HEK293 (cell line): Measurements from ENCODE around the gene ERAS.
"Not testable (repeated sequence)": the region's sequence is repeated elsewhere in the genome, so short reads cannot be mapped to it uniquely, and the experiment has no call there.

Experiments used
- CTCF ChIA-PET: fragments of 350-600 bp; formaldehyde crosslinking; extraction: SDS; loops from one replicate; lab custom pipeline; 2021; ENCODE audit warnings: antibody characterized with exemption; lab: Yijun Ruan, JAX
- POLR2A ChIA-PET: fragments of 300-600 bp; formaldehyde crosslinking; extraction: SDS; loops from one replicate; lab custom pipeline; 2020; ENCODE audit warnings: antibody characterized with exemption, inconsistent platforms; lab: Yijun Ruan, JAX
- H3K27ac ChIP-seq: fragments of 200-500 bp; sonication (Bioruptor generic); 2 replicates; pipeline ENCODE4 v1.5.1; 2014; ENCODE audit warnings: low read depth, low read length, control low read depth, inconsistent platforms; ENCODE audit errors: extremely low read depth
- H3K36me3 ChIP-seq, 2 experiments: fragments of 200-500 bp in 1 of 2; sonication (Bioruptor generic) in 1 of 2; 1 replicate in 1 of 2; 2 replicates in 1 of 2; pipeline ENCODE4 v1.5.1; 2014 to 2017; ENCODE audit warnings: inconsistent platforms in 2 of 2, low read length in 2 of 2; ENCODE audit not compliant: control insufficient read depth in 2 of 2, insufficient read depth in 1 of 2
- H3K4me1 ChIP-seq: fragments of 200-500 bp; sonication (Bioruptor generic); 2 replicates; pipeline ENCODE4 v1.5.1; 2014; ENCODE audit warnings: mild to moderate bottlenecking, low read length, inconsistent platforms; ENCODE audit not compliant: control insufficient read depth, insufficient read depth
- H3K4me3 ChIP-seq: 2 replicates; pipeline ENCODE4 v1.5.1; 2011; ENCODE audit warnings: low read depth, mild to moderate bottlenecking, control low read depth, low read length, moderate library complexity
- H3K9me3 ChIP-seq: fragments of 200-500 bp; sonication (Bioruptor generic); 2 replicates; pipeline ENCODE4 v1.5.1; 2014; ENCODE audit warnings: low read depth, low read length, inconsistent platforms; ENCODE audit not compliant: control insufficient read depth, insufficient read depth
- MEIS1 ChIP-seq: sonication (generic); formaldehyde crosslinking; IDR thresholded peaks from 2 replicates; pipeline ENCODE4 v1.8.1; 2022; ENCODE audit warnings: missing genetic modification reagents, mild to moderate bottlenecking, borderline replicate concordance
- SP7 ChIP-seq: fragments of 450-650 bp; formaldehyde crosslinking; IDR thresholded peaks from 2 replicates; pipeline ENCODE4 v1.5.1; 2016; ENCODE audit warnings: missing biosample characterization, missing genetic modification characterization
- ZNF121 ChIP-seq: fragments of 450-650 bp; formaldehyde crosslinking; IDR thresholded peaks from 2 replicates; pipeline ENCODE4 v1.5.1; 2016; ENCODE audit warnings: missing biosample characterization, missing genetic modification characterization
- ZNF449 ChIP-seq: fragments of 450-650 bp; formaldehyde crosslinking; IDR thresholded peaks from 2 replicates; pipeline ENCODE4 v1.5.1; 2017; ENCODE audit warnings: missing biosample characterization, mild to moderate bottlenecking, missing genetic modification characterization, moderate library complexity
- ZNF664 ChIP-seq: fragments of 450-650 bp; formaldehyde crosslinking; IDR thresholded peaks from 2 replicates; pipeline ENCODE4 v1.5.1; 2016; ENCODE audit warnings: missing biosample characterization, missing genetic modification characterization

The ERAS gene

GRCh38 chrX:48864210-48864609, 37.9 kb downstream of the ERAS start:
- ChIA-PET POLR2A (interaction anchor here (0.7 to 1.2 kb wide), 3 partner anchors 32 to 48 kb away, joined by 3 to 4 read pairs (median 4); partner anchors contain the start of genes PQBP1 and TIMM17B), CTCF (interaction anchor here (0.6 to 0.7 kb wide), 3 partner anchors 27 to 1951 kb away, joined by 3 to 4 read pairs (median 3); no protein-coding TSS in a partner anchor)
- Histone ChIP-seq H3K4me3 (no peak overlapping the region), H3K9me3 (no peaks in the 10 kb centered on the region), H3K4me1 (no peaks in the 10 kb centered on the region; the same call in 1 of the 2 replicates), H3K27ac (no peak overlapping the region), H3K36me3 (no peaks in the 10 kb centered on the region)
- TF ChIP-seq ZNF664 (tag by site-specific recombination) (no peak), ZNF121 (tag by site-specific recombination) (no peak), ZNF449 (tag by site-specific recombination) (no peak), SP7 (tag by site-specific recombination) (0 out of 2 replicates have a peak, but pooled peaks have one; percentile 22), MEIS1 (CRISPR knock-in tag) (peak; percentile 56; the same call in 1 of the 2 replicates)
- TF ChIP-seq, all 188 proteins: peak for 2

- H3K4me1 ChIP-seq, POLR2A ChIA-PET, H3K27ac ChIP-seq, H3K4me3 ChIP-seq, H3K36me3 ChIP-seq, H3K9me3 ChIP-seq, CTCF ChIA-PET: not testable (repeated sequence)
These were observed 45.7 kb downstream of the ERAS start for GRCh38 chrX:48872017-48872416.

- H3K27ac ChIP-seq, H3K4me3 ChIP-seq, H3K4me1 ChIP-seq, H3K36me3 ChIP-seq, H3K9me3 ChIP-seq, CTCF ChIA-PET: not testable (repeated sequence)
- POLR2A ChIA-PET: interaction anchor here (0.6 kb wide), 1 partner anchor 763 kb away, joined by 3 read pairs; no protein-coding TSS in a partner anchor
These were observed 50.6 kb downstream of the ERAS start for GRCh38 chrX:48876944-48877343.
